Effector memory CD4-positive, alpha-beta T cell (primary cell): ENCODE results near the gene WNK1.

Experiments used
- DNase-seq, 3 donors: peaks; one replicate each; pipeline ENCODE4 v3.0.0-alpha.2; 2020
- H3K27ac ChIP-seq: 2 replicates; pipeline ENCODE4 v1.7.0; 2013; ENCODE audit warnings: mild to moderate bottlenecking, low read length, moderate library complexity; ENCODE audit not compliant: insufficient read depth, poor library complexity, severe bottlenecking
- H3K27me3 ChIP-seq: replicated peaks from 2 replicates; pipeline ENCODE4 v1.7.0; 2013; ENCODE audit warnings: mild to moderate bottlenecking, low read length; ENCODE audit not compliant: insufficient read depth, control insufficient read depth, poor library complexity, severe bottlenecking
- H3K36me3 ChIP-seq: 2 replicates; pipeline ENCODE4 v1.7.0; 2013; ENCODE audit warnings: mild to moderate bottlenecking, low read length, moderate library complexity; ENCODE audit not compliant: control insufficient read depth, insufficient read depth
- H3K4me1 ChIP-seq: 2 replicates; pipeline ENCODE4 v1.7.0; 2013; ENCODE audit warnings: low read length, mild to moderate bottlenecking; ENCODE audit not compliant: control insufficient read depth, insufficient read depth, poor library complexity, severe bottlenecking
- H3K4me3 ChIP-seq: 2 replicates; pipeline ENCODE4 v1.7.0; 2013; ENCODE audit warnings: low read length, low read depth, mild to moderate bottlenecking; ENCODE audit not compliant: insufficient read depth, poor library complexity, severe bottlenecking
- H3K9me3 ChIP-seq: 2 replicates; pipeline ENCODE4 v1.7.0; 2013; ENCODE audit warnings: mild to moderate bottlenecking, low read length, moderate library complexity; ENCODE audit not compliant: control insufficient read depth

The WNK1 gene

DNA sequence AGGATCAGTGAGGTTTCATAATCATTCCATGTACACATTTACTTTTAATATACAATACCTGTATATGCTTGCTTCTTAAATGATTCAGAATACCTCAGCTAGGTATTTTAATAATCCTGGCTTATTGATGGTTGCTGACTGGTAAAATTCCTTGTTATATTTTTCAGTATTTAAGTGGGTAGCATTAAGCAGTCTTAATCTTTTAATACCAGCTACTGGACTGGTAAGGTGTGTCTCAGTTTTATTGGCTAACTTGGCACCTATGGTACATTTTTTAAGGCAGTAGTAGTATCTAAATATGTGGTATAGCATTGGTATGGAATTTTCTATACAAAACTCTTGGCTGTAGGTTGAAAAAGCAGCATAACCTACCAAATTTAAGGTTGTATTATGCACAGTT, 100.5 kb downstream of the WNK1 start:
- no peak overlapping the region for H3K4me3 ChIP-seq
- H3K27ac ChIP-seq = no peak overlapping the region
- no peaks in the 10 kb centered on the region for H3K9me3 ChIP-seq
- DNase-seq = no peak
- H3K36me3 ChIP-seq = peaks cover 11% of the 10 kb centered on the region
- no peaks in the 10 kb centered on the region for H3K27me3 ChIP-seq
- peaks cover 1% of the 10 kb centered on the region for H3K4me1 ChIP-seq

DNA sequence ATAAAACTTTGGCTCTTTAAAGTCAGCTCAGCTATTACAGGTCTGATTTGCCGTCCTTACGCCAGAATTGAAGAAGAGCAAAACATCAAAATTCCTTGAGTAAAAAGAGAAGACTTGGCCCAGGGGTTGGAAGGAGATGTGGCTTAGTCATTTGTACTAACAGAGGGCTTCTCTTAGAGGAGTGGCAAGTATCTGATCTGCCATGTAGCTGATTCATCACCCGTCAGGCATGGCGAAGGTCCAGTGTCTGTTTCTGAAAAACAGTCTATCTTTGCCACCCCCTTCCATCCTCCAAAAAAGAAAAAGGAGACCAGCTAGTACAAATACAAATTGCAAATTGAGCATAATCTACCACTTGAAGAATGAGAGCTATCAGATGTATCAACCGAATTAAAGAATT, 105.2 kb downstream of the WNK1 start:
- H3K4me3 ChIP-seq = no peak overlapping the region
- DNase-seq = no peak
- no peak overlapping the region for H3K27ac ChIP-seq

DNA sequence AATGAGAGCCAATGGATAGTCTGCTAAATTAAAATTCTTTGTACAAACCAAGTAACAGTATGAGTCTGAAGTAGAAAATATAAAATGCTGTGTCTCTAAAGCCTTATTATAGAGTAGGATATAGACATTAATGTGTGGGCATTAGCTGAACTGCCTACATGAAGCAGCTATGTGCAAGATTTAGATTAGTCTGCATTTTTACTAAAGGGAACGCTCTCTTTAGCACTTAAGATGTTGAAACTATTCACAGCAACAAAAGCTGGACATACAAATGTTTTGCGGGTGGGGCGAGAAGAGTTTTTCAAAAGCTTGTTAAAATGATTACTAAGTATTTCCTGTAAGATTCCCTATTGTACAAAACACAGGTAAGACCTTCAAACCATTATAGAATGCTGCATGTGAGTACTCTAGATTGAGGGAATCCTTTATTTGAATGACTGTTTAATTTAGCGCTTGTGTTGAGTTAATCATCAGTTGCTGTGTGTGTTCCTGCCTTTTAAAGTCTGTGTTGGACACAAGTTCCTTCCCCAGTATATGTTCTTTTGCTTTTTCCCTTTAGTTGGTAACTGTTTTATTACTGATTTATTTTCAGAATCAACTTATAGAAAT, 110.0 kb downstream of the WNK1 start:
- Histone ChIP-seq H3K27me3 (no peaks in the 10 kb centered on the region), H3K27ac (no peak overlapping the region), H3K4me1 (no peaks in the 10 kb centered on the region), H3K36me3 (peaks cover 76% of the 10 kb centered on the region), H3K9me3 (no peaks in the 10 kb centered on the region), H3K4me3 (no peak overlapping the region)
- DNase-seq = no peak

More for the DNA sequence above, 105.2 kb downstream of the WNK1 start:
- H3K9me3 ChIP-seq = no peaks in the 10 kb centered on the region
- H3K36me3 ChIP-seq = peaks cover 52% of the 10 kb centered on the region
- no peaks in the 10 kb centered on the region for H3K4me1 ChIP-seq
- H3K27me3 ChIP-seq = no peaks in the 10 kb centered on the region

DNA sequence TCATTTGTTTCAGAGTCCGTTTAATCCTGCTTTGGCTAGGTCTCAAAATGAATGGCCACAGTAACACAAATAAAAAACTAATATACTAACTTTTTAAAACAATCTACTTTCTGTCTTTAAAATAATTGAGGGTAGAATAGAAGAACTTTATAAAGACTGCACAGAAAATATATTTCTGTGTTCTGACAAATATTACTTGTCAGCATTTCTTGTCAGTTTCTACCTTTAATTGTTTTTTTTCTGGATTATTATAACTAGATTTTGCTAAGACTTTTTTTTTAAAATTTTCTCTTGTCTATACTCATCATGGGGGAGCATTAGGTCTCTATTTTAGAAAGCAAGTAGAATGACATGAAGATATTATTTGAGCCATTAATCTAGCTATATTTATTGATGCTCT, 110.9 kb downstream of the WNK1 start:
- DNase-seq = no peak
- Histone ChIP-seq H3K27me3 (no peaks in the 10 kb centered on the region), H3K4me1 (no peaks in the 10 kb centered on the region), H3K4me3 (no peak overlapping the region), H3K36me3 (peaks cover 76% of the 10 kb centered on the region), H3K9me3 (no peaks in the 10 kb centered on the region), H3K27ac (no peak overlapping the region)

DNA sequence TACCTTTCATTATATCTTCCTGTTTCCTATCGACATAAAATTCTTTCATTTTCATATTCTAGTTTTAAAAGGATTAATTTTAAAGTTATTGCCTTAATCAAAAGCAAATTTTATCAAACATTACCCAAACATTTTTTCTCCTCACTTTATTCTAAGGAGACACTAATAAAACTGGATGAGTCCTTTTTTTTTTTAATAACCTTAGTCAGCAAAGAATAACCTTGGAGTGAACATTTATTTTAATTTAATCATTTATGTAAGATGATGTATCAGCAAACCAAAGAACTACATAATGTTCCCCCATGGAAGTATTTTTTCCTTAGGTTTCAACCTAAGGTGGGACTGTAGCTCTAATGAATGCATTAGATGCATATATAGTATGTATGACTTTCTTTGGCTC, 113.2 kb downstream of the WNK1 start:
- Histone ChIP-seq H3K36me3 (peaks cover 71% of the 10 kb centered on the region), H3K4me1 (no peaks in the 10 kb centered on the region), H3K27me3 (no peaks in the 10 kb centered on the region), H3K27ac (no peak overlapping the region), H3K4me3 (no peak overlapping the region), H3K9me3 (no peaks in the 10 kb centered on the region)
- DNase-seq = no peak

DNA sequence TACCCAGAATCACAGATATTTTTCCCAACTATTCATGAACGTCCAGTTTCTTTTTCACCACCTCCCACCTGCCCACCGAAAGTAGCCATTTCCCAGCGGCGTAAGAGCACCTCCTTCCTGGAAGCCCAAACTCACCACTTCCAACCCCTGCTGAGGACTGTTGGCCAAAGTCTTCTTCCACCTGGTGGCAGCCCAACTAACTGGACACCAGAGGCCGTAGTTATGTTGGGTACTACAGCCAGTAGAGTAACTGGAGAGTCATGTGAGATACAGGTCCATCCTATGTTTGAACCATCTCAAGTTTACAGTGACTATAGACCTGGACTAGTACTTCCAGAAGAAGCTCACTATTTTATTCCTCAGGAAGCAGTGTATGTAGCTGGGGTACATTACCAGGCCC, 115.5 kb downstream of the WNK1 start:
- Histone ChIP-seq H3K27me3 (no peaks in the 10 kb centered on the region), H3K9me3 (no peaks in the 10 kb centered on the region), H3K4me1 (no peaks in the 10 kb centered on the region), H3K4me3 (no peak overlapping the region), H3K27ac (no peak overlapping the region), H3K36me3 (peaks cover 51% of the 10 kb centered on the region)
- no peak for DNase-seq

DNA sequence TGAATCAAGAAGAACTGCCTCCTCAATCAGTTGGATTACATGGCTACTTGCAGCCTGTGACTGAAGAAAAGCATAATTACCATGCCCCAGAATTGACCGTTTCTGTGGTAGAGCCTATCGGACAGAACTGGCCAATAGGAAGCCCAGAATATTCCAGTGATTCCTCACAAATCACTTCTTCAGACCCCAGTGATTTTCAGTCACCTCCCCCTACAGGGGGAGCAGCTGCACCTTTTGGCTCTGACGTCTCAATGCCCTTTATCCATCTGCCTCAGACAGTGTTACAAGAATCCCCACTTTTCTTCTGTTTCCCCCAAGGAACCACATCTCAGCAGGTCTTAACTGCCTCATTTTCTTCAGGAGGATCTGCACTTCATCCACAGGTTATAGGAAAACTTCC, 116.3 kb downstream of the WNK1 start:
- H3K27me3 ChIP-seq = no peaks in the 10 kb centered on the region
- H3K36me3 ChIP-seq = peaks cover 49% of the 10 kb centered on the region
- no peaks in the 10 kb centered on the region for H3K4me1 ChIP-seq
- no peak overlapping the region for H3K27ac ChIP-seq
- no peak for DNase-seq
- H3K4me3 ChIP-seq = no peak overlapping the region
- no peaks in the 10 kb centered on the region for H3K9me3 ChIP-seq

DNA sequence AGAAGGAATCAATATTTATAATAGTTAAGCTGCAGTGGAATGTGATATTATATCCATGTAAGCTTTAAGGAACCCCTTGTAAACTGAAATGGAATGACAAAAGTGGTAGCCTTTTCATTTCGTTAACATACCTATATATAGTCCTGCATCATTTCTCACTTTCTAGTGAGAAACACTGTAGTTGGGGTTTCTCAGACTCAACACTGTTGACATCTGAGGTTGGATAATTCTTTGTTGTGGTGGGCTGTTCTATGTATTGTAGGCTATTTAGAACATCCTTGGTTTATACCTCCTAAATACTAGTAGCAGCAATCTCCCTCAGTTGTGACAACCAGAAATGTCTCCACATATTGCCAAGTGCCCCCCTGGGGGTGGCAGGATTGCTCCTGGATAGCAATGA, 118.0 kb downstream of the WNK1 start:
- no peak overlapping the region for H3K27ac ChIP-seq
- no peaks in the 10 kb centered on the region for H3K9me3 ChIP-seq
- no peaks in the 10 kb centered on the region for H3K4me1 ChIP-seq
- no peak for DNase-seq
- peaks cover 53% of the 10 kb centered on the region for H3K36me3 ChIP-seq
- H3K27me3 ChIP-seq = no peaks in the 10 kb centered on the region
- H3K4me3 ChIP-seq = no peak overlapping the region

DNA sequence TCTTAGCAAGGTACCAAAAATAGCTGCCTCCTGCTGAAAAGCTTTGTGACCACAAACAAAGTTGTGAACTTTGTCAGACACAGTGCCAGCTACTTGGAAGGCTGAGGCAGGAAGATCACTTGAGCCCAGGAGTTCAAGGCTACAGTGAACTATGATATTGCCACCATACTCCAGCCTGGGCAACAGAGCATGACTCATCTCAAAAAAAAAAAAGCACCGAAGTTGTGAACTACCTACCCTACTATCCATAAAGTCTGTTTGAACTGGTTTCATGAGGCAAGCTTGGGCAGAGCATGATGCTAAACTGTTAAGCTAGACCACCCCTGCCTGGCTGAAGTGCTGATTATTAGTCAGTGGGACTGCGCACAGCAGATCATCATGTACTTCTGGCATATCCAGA, 121.6 kb downstream of the WNK1 start:
- Histone ChIP-seq H3K27me3 (no peaks in the 10 kb centered on the region), H3K27ac (no peak overlapping the region), H3K4me1 (no peaks in the 10 kb centered on the region), H3K9me3 (no peaks in the 10 kb centered on the region), H3K36me3 (peaks cover 39% of the 10 kb centered on the region), H3K4me3 (no peak overlapping the region)
- no peak for DNase-seq

DNA sequence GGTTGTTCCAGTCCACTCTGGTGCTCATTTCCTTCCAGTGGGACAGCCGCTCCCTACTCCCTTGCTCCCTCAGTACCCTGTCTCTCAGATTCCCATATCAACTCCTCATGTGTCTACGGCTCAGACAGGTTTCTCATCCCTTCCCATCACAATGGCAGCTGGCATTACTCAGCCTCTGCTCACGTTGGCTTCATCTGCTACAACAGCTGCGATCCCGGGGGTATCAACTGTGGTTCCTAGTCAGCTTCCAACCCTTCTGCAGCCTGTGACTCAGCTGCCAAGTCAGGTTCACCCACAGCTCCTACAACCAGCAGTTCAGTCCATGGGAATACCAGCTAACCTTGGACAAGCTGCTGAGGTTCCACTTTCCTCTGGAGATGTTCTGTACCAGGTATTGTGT, 127.3 kb downstream of the WNK1 start:
- Histone ChIP-seq H3K4me3 (no peak overlapping the region), H3K27me3 (no peaks in the 10 kb centered on the region), H3K9me3 (no peaks in the 10 kb centered on the region), H3K4me1 (no peaks in the 10 kb centered on the region), H3K36me3 (peaks cover 75% of the 10 kb centered on the region), H3K27ac (no peak overlapping the region)
- DNase-seq = no peak
